Pons (tissue), 1 donor: Measurements from ENCODE around the gene SPTBN1.
"Not testable (repeated sequence)": the region's sequence is repeated elsewhere in the genome, so short reads cannot be mapped to it uniquely, and the experiment has no call there.

ENCODE experiments used
- DNase-seq: peaks from one replicate; pipeline ENCODE4 v3.0.0-alpha.2; 2016; ENCODE audit warnings: low spot score

The SPTBN1 gene

DNA sequence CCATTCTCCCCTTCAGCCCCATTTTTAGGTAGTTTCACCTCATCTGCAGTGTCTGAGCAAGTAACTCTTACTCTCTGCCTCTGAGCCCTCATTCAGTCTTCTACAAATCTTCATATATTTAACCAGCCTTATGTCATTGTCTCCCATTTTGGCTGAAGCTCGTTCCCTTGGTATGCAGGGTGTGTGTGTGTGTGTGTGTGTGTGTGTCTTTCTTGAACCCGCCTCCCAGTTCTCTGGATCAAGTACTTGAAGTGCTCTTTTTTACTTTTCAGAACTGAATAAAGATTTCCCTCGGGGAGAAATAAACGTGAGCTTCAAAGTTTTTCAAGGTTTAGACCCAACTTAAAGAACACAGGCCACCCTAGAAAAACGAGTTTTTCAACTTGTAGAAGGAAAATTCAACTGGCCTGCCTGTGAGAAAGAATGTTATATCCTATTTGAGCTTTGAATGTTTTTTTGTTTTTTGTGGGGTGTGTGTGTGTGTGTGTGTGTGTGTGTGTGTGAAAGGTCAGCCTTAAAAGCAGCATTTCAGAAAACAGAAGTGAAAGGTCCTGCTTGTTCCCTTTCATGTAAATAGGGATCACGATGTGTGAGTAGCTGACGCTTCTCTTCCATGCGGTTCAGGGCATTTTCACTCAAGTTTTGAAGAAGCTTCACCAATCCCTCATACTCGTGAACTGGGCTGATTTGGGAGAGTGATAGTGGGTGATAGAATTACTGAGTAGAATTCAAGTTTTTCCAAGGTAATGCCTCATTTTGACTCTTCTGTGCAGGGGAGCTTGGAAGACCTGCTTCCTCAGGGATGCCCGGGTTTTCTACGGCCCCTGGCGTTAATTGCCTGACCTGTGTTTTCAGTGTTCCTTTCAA is 216.7 kb downstream of the SPTBN1 start:
- peak; percentile 82 for DNase-seq

DNA sequence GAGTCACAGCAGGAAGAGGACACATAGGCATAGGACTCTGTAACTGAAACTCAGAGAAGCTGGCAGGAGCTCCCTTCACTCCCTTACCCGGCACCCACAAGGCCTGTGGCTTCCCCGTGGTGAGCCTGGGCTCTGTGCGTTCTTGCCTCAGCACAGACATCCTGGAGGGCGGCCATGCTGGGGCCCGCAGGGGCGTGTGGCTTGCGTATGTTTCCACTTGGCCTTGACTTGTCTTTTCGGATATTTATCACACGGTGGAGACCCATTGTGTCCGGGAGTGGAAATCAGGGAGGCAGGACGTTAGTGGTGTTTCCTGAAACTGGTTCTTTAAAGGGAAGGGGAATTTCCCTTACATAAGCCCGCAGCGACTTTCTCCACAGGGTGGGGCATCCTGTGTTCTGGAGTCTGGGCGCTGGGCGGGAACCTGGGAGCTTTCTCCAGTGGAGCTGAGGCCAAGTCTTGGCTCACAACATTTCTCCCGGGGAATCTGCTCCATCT is 217.4 kb downstream of the SPTBN1 start:
- DNase-seq, result peak; percentile 55

DNA sequence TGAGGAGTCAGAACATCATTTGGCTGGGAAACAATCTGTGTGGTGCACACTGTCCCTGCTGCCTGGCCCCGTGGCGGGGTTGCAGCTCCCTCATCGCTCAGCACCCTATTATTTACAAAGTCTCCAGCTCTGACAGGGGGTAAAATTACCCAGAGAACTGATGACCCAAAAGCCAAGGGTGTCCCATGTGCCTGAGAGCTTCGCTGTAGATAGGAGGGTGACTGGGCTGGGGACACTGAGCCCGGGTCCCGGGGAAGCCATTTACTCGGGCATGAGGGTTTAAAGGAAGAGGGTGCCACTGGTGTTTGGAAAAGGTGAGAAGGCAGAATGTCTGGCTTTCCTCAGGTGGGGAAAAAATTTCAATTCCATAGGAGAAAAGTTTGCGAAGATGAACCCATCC is 219.2 kb downstream of the SPTBN1 start:
- DNase-seq, result no peak

DNA sequence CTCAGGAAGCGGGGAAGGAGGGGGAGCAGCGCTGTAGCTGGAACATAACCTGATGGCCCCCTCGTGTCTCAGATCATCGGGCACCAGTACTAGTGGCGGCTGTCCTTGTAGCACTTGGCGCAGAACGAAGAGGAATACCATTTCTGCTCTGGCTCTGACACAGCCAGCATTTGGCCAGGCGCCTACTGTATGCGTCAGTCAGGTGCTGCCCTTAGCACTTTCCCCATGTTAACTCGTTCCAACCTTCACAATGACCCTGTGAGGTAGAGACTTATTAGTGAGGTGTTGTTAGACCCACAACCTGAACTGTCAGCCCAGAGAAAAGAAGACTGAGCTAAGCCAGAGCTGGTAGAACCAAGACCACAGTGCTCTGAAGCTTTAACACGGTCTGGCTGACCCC is 219.6 kb downstream of the SPTBN1 start:
- no peak for DNase-seq

DNA sequence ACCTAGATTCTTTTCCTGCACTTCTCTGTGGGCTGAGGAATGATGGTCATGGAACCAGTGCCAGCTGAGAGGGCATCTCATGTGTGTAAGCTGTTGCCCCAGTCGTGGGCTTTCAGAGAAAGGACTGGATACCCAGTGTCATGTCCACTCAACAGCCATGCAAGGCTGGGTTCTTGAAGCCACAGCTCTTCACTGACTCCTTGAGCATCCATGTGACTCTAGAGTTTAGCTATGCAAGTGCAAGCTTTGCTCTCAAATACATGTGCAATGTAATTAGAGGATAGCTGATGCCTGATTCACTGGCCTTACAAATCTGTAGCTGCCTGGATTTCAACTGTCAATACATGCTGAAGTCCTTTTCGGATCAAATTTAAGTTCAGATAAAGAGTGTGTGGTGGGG is 220.5 kb downstream of the SPTBN1 start:
- no peak for DNase-seq

DNA sequence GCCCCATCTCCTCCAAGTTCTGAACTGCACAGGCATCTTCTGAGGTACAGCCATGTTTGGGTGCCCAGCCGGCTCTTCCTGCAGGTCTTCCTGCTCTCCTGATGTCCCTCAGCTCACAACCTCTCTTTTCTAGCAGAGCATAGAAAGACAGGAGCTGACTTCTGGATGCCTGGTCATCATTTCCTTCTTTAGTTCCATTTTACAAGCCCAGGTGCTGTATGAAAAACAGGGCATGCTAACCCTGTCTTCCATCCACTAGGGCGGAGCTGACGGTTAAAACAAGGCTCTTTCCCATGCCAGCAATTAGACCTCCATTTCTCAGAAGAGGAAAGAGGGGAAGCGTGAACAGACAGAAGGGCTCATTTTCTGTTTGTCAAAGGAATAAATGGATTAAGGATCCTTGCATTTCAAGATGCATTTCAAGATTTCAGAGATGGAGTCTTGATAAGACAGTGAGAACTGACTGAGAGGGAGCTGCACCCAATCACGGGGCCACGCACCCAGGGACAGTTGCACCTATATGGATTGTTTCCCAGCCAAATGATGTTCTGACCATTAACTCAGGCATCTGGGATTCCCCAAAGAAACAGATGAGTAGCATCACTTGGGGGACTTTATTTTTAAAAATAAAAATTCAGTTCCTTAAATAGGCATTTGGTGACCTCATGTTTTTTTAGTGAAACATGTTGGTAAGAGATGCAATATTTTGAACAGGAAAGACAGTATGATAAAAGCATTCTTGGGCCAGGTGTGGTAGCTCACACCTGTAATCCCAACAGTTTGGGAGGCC is 221.5 kb downstream of the SPTBN1 start:
- DNase-seq, result no peak

DNA sequence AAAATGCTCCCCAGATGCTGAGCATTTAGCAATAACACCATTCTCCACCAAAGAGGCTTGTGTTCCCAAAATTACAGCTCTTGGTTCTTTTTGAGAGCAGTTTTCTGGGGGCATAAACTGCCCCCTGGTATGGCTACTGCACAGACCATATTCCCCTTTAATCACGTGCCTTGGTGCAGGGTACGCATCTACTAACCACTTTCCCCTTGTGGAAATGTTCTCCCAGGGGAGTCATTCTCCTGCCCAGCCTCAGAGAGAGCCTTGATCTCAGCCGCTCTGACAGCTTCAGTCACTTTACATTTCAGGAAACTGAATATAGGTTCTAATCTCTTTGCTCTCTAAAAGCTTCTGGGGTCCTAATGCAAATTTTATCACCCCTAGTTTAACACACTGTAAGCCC is 222.6 kb downstream of the SPTBN1 start:
- no peak for DNase-seq

DNA sequence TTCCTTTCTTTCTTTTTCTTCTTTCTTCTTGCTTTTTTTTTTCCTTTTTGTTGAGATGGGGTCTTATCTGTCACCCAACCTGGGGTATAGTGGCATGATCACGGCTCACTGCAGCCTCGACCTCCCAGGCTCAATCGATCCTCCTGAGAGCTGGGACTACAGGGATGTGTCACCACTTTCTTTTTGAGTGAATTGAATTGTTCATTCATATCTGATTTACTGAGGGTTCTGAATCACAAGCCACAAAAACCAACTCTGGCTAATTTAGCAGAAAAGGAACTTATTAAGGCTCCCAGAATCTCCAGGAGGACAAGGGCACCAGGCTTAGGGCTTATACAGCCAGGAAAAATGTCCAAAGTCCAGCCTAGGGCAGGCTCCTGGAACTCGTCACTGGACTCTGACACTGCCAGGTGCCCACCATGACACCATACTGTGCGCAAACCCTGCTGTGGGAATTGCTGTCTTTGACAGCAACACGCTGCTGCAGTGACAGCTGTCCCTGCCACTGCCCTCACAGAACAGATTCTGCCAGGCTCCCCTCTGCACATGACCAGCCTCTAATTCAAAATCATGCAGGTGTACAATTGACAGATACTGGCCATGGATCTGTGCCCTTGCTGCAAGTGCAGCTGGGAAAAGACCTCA is 224.4 kb downstream of the SPTBN1 start:
- no peak for DNase-seq

DNA sequence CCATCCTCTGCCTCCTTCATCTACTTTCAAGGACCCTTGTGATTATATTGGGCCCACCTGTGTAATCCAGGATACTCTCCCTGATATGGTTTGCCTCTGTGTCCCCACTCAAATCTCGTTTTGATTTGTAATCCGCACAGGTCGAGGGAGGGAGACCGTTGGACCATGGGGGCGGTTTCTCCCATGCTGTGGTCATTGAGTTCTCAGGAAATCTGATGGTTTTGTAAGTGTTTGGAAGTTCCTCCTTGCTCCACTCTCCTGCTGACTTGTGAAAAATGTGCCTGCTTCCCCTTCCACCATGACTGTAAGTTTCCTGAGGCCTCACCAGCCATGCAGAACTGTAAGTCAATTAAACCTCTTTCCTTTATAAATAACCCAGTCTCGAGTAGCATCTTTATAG is 225.3 kb downstream of the SPTBN1 start:
- DNase-seq, result no peak

DNA sequence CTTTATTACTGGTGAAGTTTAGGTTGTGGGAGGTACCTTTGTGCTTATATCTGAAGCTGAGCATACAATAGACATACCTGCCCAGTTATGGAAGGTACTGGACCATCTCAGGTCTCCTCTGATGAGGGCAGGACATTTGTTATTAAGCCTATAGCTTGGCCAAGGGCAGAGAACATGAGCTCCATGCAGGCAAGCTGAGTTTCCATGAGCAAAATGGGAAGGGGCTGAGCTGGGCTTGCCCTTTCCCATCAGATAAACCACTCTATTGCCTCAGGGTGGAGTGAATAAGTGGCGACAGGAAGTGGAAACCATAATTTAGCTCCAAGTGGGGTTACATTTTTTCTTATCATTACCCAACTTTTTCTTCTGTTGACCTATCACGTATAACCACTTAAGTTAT is 227.5 kb downstream of the SPTBN1 start:
- DNase-seq, result no peak

DNA sequence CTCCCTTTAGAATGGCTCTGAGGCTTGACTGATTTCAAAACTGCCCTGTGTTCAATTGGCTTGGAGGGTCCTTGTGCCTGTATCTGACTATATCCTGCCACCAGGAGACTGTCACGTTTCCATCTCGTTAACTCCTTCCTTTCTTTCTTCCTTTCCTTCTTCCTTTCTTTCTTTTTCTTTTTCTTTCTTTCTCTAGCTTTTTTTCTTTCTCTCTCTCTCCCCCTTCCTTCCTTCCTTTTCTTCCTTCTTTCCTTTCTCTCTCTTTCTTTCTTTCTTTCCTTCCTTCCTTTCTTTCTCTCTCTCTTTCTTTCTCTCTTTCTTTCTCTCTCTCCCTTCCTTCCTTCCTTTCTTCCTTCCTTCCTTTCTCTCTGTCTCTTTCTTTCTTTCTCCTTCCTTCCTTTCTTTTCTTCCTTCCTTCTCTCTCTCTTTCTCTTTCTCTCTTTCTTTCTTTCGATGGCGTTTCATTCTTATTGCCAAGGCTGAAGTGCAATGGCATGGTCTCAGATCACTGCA is 229.2 kb downstream of the SPTBN1 start:
- no peak for DNase-seq

DNA sequence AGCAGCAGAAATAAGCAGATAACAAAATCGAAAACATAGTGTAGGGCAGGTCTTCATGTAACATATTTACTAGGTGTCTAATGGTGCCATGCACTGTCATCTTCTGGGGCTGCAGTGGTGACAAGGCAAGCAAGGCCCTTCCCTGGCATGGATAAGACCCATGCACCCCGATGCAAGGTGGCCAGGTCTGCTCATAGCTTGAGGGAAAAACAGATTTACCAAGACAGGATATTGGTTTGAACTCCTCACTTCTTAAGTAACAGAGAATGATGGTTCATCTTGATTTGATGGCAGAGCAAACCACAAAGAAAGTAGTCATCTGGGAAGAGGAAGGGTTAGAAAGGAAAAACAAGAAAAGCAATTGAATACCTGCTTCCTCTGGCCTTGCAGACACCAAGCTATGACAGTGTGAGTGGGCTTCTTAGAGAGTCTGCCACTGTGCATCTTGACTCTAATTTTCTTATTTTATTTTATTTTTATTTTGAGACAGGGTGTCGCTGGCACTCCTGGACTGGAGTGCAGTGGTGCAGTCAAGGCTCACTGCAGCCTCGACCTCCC is 231.5 kb downstream of the SPTBN1 start:
- DNase-seq, result no peak

DNA sequence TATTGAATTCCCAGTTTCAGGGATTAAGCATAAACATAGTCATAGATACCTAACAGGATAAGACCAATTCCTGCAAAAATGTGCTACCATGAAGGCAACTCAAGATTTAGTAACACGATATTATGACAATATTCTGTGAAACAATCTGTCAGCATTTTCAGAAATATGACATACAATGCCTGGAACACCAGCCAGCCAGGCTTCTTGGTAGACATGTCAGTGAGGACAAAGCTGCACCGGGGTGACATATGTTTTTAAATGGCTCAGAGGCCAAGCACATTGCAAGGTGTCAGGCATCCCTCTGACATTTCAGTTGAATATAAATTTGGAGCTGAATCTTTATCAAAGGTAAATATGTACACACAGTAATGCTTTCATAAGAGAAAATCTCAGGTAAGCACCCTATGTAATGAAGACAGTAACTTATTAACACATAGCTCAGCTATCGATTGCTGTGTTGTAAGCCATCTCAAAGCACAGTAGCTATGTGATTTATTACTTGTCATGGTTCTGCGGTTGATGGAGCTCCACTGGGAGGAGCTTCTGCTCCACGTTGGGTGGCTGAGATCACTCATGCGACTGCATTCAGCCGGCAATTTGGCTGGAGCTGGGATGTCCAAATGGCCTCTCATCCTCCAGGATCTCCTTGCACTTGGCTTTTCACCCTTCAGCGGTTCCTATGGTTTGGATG is 235.5 kb downstream of the SPTBN1 start:
- DNase-seq, result no peak

DNA sequence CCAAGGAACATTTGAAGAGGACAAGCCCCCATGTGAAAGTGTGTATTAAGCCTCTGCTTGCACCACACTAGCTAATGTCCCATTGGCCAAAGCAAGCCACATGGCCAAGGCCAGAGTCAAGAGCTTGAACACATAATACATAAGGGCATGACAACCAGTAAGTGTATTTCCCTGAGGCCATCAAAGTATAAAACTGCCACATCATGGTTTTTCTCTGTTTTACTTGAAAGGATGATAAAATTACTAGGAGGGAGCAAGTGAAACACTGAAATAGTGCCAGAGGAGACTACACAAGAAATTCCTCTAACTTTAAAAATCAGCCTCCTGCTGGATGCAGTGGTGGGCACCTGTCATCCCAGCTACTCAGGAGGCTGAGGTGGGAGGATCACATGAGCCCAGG is 236.4 kb downstream of the SPTBN1 start:
- no peak for DNase-seq

DNA sequence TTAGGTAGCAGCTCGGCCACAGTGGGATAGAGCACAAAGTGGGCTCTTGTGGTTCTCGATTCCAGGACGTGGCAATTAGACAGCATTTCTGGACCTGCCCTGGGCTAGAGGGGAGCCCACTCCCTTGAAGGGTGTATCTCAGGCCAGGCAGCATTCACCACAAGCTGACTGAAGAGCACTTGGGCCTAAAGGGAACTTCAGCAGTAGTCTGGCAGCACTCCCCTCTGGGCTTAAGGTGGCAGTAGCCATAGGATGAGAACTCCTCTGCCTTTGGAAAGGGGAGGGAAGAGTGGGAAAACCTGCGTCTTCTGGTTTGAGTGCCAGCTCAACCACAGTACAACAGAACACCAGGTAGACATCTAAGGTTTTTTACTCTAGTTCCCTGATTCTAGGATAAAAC is 239.3 kb downstream of the SPTBN1 start:
- DNase-seq, result no peak

DNA sequence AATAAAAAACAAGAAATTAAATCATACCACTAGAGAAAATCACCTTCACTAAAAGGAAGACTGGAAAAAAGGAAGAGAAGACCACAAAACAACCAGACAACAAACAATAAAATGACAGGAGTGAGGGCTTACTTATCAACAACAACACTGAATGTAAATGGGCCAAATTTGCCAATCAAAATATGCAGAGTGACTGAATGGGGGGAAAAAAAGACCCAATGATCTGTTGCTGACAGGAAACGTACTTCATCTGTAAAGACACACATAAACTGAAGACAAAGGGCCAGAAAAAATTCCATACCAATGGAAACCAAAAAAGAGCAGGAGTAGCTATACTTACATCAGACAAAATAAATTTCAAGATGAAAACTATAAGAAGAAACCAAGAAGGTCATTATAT is 241.8 kb downstream of the SPTBN1 start:
- DNase-seq, result no peak

DNA sequence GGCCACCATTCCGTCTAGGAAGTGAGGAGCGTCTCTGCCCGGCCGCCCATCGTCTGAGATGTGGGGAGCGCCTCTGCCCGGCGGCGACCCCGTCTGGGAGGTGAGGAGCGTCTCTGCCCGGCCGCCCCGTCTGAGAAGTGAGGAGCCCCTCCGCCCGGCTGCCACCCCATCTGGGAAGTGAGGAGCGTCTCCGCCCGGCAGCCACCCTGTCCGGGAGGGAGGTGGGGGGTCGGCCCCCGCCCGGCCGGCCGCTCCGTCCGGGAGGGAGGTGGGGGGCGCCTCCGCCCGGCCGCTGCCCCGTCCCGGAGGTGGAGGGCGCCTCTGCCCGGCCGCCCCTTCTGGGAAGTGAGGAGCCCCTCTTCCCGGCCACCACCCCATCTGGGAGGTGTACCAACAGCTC is 242.8 kb downstream of the SPTBN1 start:
- DNase-seq, result not testable (repeated sequence)

DNA sequence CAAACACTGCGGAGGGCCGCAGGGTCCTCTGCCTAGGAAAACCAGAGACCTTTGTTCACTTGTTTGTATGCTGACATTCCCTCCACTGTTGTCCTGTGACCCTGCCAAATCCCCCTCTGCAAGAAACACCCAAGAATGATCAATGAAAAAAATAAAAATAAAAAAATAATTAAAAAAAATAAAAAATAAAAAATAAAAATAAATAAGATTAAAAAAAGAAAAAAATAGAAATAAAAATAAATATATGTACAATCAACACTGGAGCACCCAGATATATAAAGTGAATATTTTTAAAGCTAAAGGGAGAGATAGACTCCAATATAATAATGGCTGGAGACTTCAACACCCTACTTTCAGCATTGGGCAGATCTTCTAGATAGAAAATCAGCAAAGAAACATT is 243.5 kb downstream of the SPTBN1 start:
- DNase-seq, result no peak

DNA sequence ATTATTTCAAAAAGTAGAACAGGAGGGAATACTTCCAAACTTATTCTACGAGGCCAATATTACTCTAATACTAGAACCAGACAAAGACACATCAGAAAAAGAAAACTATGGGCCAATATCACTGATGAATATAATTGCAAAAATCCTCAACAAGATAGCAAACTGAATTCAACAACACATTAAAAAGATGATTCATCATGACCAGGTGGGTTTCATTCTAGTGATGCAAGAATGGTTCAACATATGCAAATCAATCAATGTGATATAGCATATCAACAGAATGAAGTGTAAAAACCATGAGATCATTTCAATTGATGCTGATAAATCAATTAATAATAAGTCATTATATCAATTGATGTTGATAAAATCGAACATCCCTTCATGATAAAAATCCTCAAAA is 244.9 kb downstream of the SPTBN1 start:
- no peak for DNase-seq

DNA sequence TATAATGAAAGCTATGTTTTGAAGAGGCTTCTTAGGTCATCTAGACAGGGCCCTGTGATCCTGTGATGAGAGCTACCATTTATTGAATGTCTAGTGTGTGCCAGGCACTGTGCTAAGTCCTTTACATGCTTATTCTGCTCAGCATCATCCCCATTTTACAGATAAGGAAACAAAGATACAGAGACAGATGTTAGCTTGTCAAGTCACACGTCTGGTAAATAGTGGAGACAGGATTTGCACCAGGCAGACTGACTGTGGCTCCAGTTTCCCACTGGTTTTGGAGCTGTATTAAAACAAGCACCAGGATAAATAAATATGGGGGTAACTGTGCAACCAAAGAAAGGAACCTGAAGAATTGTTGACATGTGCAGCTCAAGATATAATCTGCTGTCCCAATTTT is 248.1 kb downstream of the SPTBN1 start:
- no peak for DNase-seq
